Left colon (tissue), 2 donors: ENCODE measurements around the gene NXPH1. TPM values are rescaled to one million over a fixed set of nuclear protein-coding genes. Genes with fewer than 3 reads are reported as not detected.

Experiments
- ATAC-seq: fragments of 200-7000 bp; cut with Tn5 transposase; one replicate; pipeline ENCODE4 v1.9.1; 2020; ENCODE audit warnings: mild to moderate bottlenecking, moderate library complexity
- DNase-seq, 2 donors: peaks; one replicate each; pipeline ENCODE4 v3.0.0-alpha.2; 2020
- intact Hi-C, 2 donors: fragments of 100-400 bp; cut with DNase I in 1 of 2; cut with micrococcal nuclease in 1 of 2; formaldehyde crosslinking; loops; one replicate each; pipeline versions ENCODE4 v1.11.2 to v1.14.0; 2022; cut with DNase I, micrococcal nuclease
- total RNA-seq, 2 donors: library from RNA; stranded (reverse); fragmentation: NEBNext Ultra II Directional; extraction: Animal tissue kit (Norgen Biotek cat#: 25700); gene quantifications; one replicate each; pipeline ENCODE4 v1.2.1, GENCODE V29; 2021
- donor health status: DM: no; HTN: no; CAD: no.
- donor health status: DM: yes; HTN: yes; CAD: no.

NXPH1 gene
- total RNA-seq, 2 donors from 2014 or later: not detected

DNA sequence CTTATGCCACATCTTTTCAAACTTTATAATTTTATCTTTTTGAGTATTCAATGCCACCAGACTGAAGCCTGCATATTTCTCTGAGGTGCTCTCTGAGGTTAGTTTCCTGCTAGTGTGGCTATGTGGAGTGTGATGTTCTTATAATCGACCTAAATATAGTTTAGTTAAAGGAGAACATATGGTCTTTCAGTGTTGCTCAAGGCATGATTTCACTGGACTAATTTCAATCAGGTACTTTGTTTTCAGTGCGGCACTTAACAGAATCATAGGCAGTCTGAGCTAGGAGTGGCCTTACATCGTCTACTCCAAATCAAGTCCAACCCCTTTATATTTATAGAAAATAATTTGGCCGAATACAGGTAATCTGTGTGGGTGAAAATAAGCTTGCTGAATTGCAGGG is 134.2 kb downstream of the NXPH1 start:
- ATAC-seq: no peak
- intact Hi-C loops: no loop called here
- no peak for DNase-seq

DNA sequence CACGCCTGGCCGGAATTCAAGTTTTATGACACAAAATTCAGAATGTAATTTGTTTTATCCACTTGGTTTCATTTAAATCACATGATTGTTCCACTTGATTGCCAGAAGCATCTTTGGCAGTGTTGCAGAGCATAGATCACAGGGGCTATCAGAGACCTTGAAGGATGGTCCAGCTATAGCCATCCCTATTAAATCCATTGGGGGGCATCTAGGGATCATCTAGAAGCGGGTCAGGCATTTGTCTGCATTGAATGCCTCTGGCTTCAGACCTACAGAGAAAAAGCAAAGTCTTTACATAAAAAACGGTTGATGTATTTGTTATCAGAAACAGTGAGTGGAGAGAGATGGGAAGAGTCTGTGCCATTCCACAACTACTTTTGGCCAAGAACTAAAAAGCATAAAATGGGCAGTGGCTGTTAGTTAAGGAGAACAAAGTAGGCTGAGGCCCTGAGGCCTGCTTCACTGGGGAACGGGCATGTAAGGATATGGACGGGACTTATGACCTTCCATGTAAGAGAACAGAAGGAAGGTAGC is 146.3 kb downstream of the NXPH1 start:
- DNase-seq (no peak), ATAC-seq (no peak)
- intact Hi-C loops: no loop called here

GRCh38 chr7:8581842-8582241 is 148.4 kb downstream of the NXPH1 start:
- ATAC-seq (no peak), DNase-seq (no peak)
- intact Hi-C loops: no loop called here

GRCh38 chr7:8582728-8583127 is 149.3 kb downstream of the NXPH1 start:
- DNase-seq: no peak
- no peak for ATAC-seq
- intact Hi-C loops: no loop called here

GRCh38 chr7:8585591-8585990 is 152.2 kb downstream of the NXPH1 start:
- no peak for ATAC-seq
- DNase-seq: no peak
- intact Hi-C loops: no loop called here

DNA sequence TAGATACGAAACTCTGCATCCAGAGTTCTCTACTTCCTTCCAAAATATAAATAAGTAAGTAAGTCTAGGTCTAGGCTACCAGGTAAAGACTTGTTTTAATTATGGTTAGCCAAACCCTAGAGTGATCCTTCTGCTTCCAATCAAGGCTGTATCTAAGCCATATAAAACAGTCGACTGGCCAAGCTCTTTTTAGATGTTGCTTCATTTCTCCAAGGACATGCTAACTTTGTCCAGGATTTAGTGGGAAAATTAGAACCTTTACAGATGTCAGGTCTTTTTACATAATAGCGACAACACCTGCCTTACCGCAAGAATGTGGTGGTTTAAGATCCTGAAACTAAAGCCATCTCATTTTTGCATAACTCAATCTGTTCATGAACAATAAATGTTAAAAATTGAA is 156.8 kb downstream of the NXPH1 start:
- intact Hi-C loops: no loop called here
- ATAC-seq: no peak
- no peak for DNase-seq

DNA sequence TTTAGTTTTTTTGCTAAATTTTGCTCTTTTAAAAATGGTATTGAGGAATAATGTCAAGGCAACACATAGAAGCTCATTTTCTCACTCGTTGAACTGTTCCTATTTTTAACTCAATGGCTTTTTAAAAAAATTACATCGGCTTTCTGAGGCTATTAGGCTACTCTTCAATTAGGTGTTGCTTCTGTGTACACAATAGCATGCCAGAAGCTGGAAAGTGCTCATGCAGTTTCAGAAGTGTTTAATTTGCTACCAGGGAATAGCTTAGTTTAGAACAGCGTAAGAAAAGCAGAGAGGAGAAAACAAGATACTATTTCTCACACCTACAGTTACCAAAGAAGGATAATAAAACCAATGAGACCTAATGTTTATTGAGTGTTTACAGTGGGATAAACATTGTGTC is 157.4 kb downstream of the NXPH1 start:
- DNase-seq: no peak
- intact Hi-C loops: no loop called here
- ATAC-seq: no peak

GRCh38 chr7:8591289-8591688 is 157.9 kb downstream of the NXPH1 start:
- no peak for DNase-seq
- no peak for ATAC-seq
- intact Hi-C loops: no loop called here

DNA sequence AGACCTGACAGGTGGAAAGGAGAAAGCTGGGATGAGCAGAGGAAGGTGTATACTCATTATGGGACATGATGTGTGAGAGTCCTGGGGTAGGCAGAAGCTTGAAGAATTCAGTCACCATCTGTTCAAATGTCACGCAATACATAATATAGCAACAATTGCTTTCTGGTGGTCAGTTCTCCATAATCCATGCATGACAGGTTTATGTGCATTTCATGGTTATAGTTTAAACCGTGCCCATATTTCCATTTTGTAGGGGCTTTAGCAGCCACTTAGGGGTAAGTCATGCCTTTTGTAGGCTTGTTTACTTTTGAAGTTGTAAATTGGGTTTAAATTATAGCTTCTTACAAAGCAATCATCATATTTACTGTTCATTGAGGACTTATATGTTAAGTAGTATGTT is 158.8 kb downstream of the NXPH1 start:
- intact Hi-C loops: no loop called here
- no peak for ATAC-seq

DNA sequence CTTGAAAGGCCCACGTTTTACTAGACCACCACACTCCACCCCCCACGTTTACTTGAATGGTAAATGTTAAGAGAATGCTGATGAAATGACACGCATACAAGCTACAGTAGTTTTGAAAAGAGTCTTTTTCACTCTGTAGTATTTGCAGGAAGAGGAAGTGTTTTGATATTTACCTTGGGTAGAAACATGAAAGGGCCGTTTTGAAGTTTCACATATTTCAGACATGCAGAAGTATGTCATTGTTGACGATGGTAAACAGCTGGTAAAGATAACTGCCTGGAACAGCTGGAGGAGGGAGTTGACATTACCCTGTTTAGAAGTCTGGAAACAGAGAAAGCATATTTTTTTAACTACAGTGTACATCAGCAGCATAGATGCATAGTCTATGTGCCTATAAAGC is 160.7 kb downstream of the NXPH1 start:
- ATAC-seq: peak; percentile 27
- intact Hi-C loops: no loop called here
- DNase-seq: no peak

More for the DNA sequence above, 158.8 kb downstream of the NXPH1 start:
- no peak for DNase-seq

DNA sequence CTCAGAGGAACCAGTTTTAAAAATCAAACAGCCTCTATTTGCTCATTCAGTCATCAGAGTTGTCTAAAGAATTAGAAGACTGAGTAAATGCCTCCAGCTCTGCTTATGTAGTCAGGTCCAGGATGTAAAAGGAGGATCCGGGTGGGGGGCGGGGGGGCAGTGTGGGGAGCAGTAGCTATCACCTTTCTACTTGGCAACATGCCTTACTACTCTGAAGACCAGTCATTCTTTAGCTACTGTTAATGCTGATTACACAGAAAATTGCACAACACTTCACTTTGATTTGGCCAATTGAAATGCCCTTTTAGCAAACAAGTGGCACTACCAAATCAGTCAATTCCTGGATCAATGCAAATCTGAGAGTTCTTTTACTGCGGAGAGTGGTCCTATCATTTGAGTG is 164.2 kb downstream of the NXPH1 start:
- ATAC-seq (no peak), DNase-seq (no peak)
- intact Hi-C loops: no loop called here

- ATAC-seq: no peak
- intact Hi-C loops: no loop called here
- no peak for DNase-seq
These were observed 167.7 kb downstream of the NXPH1 start for GRCh38 chr7:8601121-8601520.

GRCh38 chr7:8605221-8605620 is 171.8 kb downstream of the NXPH1 start:
- ATAC-seq (no peak), DNase-seq (no peak)
- intact Hi-C loops: no loop called here

DNA sequence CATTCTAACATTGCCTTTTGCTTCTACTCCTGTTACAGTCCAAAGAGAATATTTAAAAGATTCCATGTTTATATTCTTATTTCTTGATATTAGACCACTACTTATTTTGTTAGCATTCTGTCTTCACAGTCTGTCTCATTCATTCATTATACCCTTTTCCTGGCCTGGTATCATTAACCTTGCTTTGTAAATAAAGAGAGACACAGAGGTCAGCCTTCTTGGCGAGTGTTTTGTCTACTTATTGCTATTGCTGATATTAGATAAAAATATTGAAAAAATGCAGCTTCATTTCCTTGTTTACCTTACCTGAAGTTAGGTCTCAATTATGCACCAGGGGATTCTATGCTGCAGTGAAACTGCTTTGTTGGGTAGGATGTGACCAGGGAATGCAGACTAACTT is 179.2 kb downstream of the NXPH1 start:
- ATAC-seq (no peak), DNase-seq (no peak)
- intact Hi-C loops: no loop called here

GRCh38 chr7:8613191-8613590 is 179.8 kb downstream of the NXPH1 start:
- intact Hi-C loops: no loop called here
- DNase-seq: no peak
- no peak for ATAC-seq

DNA sequence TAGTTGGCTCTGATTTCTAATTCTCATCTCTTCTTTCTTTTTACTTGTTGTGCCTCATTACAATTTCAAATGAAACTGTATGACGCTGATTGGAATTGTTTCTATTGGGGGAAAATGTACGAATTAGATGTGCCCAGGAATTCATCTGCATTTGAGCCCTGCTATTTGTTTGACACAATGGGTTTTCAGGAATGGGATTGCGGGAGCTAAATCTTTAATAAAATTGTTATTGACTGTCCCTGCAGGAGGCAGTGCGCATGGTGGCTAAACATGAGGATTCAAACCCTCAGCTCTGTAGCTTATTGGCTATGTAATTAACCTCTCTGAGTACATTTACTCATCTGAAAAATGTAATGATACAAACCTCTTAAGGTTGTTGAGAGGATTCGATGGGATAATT is 181.6 kb downstream of the NXPH1 start:
- intact Hi-C loops: no loop called here
- ATAC-seq (no peak), DNase-seq (no peak)

DNA sequence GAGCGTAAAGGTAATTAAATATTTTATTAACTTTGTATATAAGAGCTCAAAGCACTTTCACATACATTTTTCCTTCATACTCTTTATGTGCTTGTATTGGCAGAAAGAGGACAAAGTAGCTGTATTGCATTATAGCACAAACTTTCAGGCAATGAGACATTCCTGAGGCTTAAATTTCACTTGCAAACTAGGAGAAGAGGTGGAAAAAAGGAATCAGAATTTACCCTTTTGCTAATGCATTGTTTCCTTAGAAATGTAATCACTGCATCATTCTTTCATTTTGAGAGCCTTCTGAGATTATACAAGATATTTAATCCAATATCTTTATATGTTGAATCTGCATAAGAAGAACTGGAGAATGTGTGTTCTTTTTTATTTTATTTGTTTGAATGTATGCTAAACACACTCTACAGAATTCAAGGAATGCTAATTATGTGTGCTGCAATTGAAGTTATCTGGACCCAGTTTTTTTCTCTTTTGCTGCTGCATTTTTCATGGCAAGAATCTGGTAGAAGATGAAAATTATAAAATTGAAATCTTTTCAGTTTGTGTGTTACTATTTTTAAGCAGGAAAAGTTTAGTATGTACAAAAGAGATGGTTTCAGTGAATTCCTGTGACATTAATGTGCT is 185.1 kb downstream of the NXPH1 start:
- DNase-seq (no peak), ATAC-seq (no peak)
- intact Hi-C loops: no loop called here

GRCh38 chr7:8620169-8620568 is 186.8 kb downstream of the NXPH1 start:
- no peak for ATAC-seq
- no peak for DNase-seq
- intact Hi-C loops: no loop called here

- intact Hi-C loops: no loop called here
- DNase-seq: no peak
- ATAC-seq: no peak
These were observed 192.2 kb downstream of the NXPH1 start for GRCh38 chr7:8625612-8626011.

- ATAC-seq: no peak
- intact Hi-C loops: no loop called here
- no peak for DNase-seq
These were observed 193.9 kb downstream of the NXPH1 start for GRCh38 chr7:8627325-8627724.

DNA sequence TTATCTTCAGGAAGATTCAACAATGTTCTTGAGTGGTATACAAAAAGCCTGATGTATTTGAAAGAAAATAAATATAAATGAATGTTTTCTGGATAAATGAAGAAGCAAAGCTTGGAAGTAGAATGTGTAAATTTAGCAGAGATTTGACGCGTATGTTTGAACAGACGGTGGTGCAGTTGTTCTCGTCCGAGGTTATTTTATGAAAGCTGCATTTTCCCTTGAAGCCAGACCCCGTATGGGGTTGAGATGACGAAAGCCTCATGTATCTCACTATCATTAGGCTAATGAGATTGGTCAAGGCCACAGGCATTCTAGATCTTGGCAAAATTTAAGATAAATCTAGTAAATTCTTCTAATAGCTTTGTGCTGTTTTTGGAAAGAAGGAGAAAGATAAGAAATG is 195.2 kb downstream of the NXPH1 start:
- no peak for DNase-seq
- intact Hi-C loops: no loop called here
- no peak for ATAC-seq
